Measurements from ENCODE around the gene CABP7.
"Not testable (repeated sequence)": the region's sequence is repeated elsewhere in the genome, so short reads cannot be mapped to it uniquely, and the experiment has no call there.

CABP7 gene

GRCh38 chr22:29744902-29745301, 25.1 kb downstream of the CABP7 start:
- DNase-seq (ENCODE audit: insufficient read length, low spot score) (no peak), FAIRE-seq (no peak)

- FAIRE-seq (no peak), DNase-seq (ENCODE audit: insufficient read length, low spot score) (no peak)
Measured at GRCh38 chr22:29747832-29748231, 28.0 kb downstream of the CABP7 start.

GRCh38 chr22:29748248-29748893, 28.6 kb downstream of the CABP7 start:
- FAIRE-seq, result no peak
- no peak for DNase-seq (ENCODE audit: insufficient read length, low spot score)

GRCh38 chr22:29750029-29750428, 30.2 kb downstream of the CABP7 start:
- DNase-seq (ENCODE audit: insufficient read length, low spot score), result no peak
- FAIRE-seq, result no peak

GRCh38 chr22:29750559-29751538, 31.0 kb downstream of the CABP7 start:
- DNase-seq (ENCODE audit: insufficient read length, low spot score) (no peak), FAIRE-seq (no peak)

GRCh38 chr22:29751669-29752068, 31.9 kb downstream of the CABP7 start:
- DNase-seq (ENCODE audit: insufficient read length, low spot score) (no peak), FAIRE-seq (no peak)

- FAIRE-seq, result no peak
- DNase-seq (ENCODE audit: insufficient read length, low spot score), result no peak
Measured at GRCh38 chr22:29753808-29754657, 34.2 kb downstream of the CABP7 start.

- not testable (repeated sequence) for DNase-seq (ENCODE audit: insufficient read length, low spot score); FAIRE-seq
Measured at GRCh38 chr22:29754658-29755395, 35.0 kb downstream of the CABP7 start.

GRCh38 chr22:29755889-29756288, 36.1 kb downstream of the CABP7 start:
- no peak for FAIRE-seq
- DNase-seq (ENCODE audit: insufficient read length, low spot score), result no peak

- FAIRE-seq, result no peak
- DNase-seq (ENCODE audit: insufficient read length, low spot score), result no peak
Measured at GRCh38 chr22:29756341-29756740, 36.5 kb downstream of the CABP7 start.

- no peak for FAIRE-seq
- DNase-seq (ENCODE audit: insufficient read length, low spot score), result no peak
Measured at GRCh38 chr22:29757096-29757495, 37.3 kb downstream of the CABP7 start.

- FAIRE-seq, result no peak
Measured at GRCh38 chr22:29758068-29758622, 38.3 kb downstream of the CABP7 start.

GRCh38 chr22:29758959-29759358, 39.2 kb downstream of the CABP7 start:
- no peak for DNase-seq (ENCODE audit: insufficient read length, low spot score)
- FAIRE-seq, result no peak

More at GRCh38 chr22:29758068-29758622, 38.3 kb downstream of the CABP7 start:
- no peak for DNase-seq (ENCODE audit: insufficient read length, low spot score)

- DNase-seq (ENCODE audit: insufficient read length, low spot score) (no peak), FAIRE-seq (no peak)
Measured at GRCh38 chr22:29762263-29762662, 42.5 kb downstream of the CABP7 start.

GRCh38 chr22:29765905-29766631, 46.3 kb downstream of the CABP7 start:
- DNase-seq (ENCODE audit: insufficient read length, low spot score) (no peak), FAIRE-seq (no peak)

GRCh38 chr22:29766632-29767170, 46.9 kb downstream of the CABP7 start, which contains the start of gene ZMAT5:
Gene ZMAT5, minus strand, starts transcription at chr22:29767007. Its CDS starts 18,463 bp downstream, at chr22:29748544.
- DNase-seq (ENCODE audit: insufficient read length, low spot score) (peak; percentile 96), FAIRE-seq (peak; percentile 99)

GRCh38 chr22:29767171-29768051, 47.6 kb downstream of the CABP7 start, which contains the start of gene UQCR10:
Gene UQCR10, plus strand, starts transcription at chr22:29767369. Its CDS starts 30 bp downstream, at chr22:29767399.
- DNase-seq (ENCODE audit: insufficient read length, low spot score), result peak; percentile 87
- FAIRE-seq, result no peak
